ENCODE data around the gene ZSWIM6.

ZSWIM6 gene

DNA sequence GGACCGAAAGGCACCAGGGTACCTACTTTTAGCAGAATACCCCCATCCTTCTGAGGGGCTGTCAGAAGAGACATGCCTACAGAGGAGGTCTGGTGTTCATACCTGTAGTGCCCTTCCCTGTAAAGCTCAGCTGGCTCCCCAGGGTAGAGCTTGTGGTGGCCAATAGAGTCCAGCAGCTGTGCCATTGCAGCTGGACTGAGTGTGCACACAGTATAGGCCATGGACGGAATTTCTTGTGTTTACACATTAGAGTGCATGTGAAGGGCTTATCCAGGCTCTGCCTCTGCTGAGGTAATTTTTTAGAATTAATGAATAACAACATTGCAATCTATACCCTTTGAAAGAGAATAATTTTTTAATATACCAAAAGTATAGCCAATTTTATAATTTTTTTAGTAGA, 191.0 kb downstream of the ZSWIM6 start:
- Histone ChIP-seq H3K36me3 (ENCODE audit: control insufficient read depth, insufficient read depth, low read length) (no peaks in the 10 kb centered on the region), H3K27me3 (replicated peaks; ENCODE audit: control insufficient read depth, insufficient read depth, low read length) (no peaks in the 10 kb centered on the region), H3K4me3 (replicated peaks; ENCODE audit: low read depth, low read length) (no peak overlapping the region)
- TF ChIP-seq, protein P1, sequence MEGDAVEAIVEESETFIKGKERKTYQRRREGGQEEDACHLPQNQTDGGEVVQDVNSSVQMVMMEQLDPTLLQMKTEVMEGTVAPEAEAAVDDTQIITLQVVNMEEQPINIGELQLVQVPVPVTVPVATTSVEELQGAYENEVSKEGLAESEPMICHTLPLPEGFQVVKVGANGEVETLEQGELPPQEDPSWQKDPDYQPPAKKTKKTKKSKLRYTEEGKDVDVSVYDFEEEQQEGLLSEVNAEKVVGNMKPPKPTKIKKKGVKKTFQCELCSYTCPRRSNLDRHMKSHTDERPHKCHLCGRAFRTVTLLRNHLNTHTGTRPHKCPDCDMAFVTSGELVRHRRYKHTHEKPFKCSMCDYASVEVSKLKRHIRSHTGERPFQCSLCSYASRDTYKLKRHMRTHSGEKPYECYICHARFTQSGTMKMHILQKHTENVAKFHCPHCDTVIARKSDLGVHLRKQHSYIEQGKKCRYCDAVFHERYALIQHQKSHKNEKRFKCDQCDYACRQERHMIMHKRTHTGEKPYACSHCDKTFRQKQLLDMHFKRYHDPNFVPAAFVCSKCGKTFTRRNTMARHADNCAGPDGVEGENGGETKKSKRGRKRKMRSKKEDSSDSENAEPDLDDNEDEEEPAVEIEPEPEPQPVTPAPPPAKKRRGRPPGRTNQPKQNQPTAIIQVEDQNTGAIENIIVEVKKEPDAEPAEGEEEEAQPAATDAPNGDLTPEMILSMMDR (IDR thresholded peaks at IDR 0.05; ENCODE audit: insufficient read depth, low read length, poor library complexity, severe bottlenecking) = no peak
- no peak for DNase-seq (ENCODE audit: extremely low read depth, insufficient read length)

DNA sequence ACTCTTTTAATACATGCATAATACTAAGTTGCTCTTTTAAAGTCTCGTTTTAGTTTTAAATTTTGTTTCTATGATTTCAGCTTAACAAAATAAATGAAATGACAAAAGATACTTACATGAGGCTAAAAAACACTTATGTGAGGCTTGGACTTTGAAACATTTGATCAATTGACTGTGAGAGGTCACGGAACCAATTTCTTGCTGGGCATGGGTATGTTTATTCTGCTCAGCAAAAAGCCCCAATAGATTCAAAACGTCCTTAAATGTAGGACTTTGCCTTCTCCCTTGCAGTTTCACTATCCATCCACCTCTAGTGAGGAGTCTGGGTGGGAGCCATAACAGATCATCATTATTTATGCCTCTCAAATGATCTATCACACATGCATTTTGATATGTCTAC, 191.9 kb downstream of the ZSWIM6 start:
- TF ChIP-seq, protein P1 (IDR thresholded peaks at IDR 0.05; ENCODE audit: insufficient read depth, low read length, poor library complexity, severe bottlenecking) = no peak
- Histone ChIP-seq H3K27me3 (replicated peaks; ENCODE audit: control insufficient read depth, insufficient read depth, low read length) (no peaks in the 10 kb centered on the region), H3K4me3 (replicated peaks; ENCODE audit: low read depth, low read length) (no peak overlapping the region), H3K36me3 (ENCODE audit: control insufficient read depth, insufficient read depth, low read length) (no peaks in the 10 kb centered on the region)
- DNase-seq (ENCODE audit: extremely low read depth, insufficient read length) = no peak

DNA sequence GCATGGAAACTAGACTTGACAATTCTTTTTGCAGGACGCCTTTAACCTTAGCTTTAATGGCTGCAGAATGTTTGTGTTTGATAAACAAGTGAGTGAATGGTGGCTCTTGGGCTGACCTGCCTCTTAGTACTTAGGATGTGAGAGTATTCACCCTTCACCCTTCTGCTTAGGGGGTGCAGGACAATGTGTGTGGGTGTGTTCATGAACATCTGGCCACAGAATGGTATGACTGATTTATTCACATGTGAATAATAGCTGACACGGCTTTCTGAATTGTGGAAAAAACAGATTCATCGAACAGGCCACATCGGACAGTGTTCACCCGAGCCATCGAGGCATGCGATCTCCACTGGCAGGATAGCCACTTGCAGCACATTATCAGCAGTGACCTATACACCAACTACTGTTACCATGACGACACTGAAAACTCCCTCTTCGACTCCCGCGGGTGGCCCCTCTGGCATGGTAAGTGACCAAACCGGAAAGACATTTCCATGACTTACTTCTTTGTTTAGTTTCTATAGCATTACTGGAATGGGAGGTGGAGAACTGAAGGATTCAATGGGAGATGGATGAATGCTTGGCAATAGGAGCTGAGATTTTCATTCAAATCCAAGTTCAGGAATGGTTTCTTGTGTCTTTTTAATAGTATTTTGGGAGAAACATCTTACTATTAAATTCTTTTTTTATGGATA, 193.6 kb downstream of the ZSWIM6 start:
- no peak for DNase-seq (ENCODE audit: extremely low read depth, insufficient read length)
- Histone ChIP-seq H3K4me3 (replicated peaks; ENCODE audit: low read depth, low read length) (no peak overlapping the region), H3K36me3 (ENCODE audit: control insufficient read depth, insufficient read depth, low read length) (no peaks in the 10 kb centered on the region), H3K27me3 (replicated peaks; ENCODE audit: control insufficient read depth, insufficient read depth, low read length) (no peaks in the 10 kb centered on the region)
- TF ChIP-seq, protein P1 (IDR thresholded peaks at IDR 0.05; ENCODE audit: insufficient read depth, low read length, poor library complexity, severe bottlenecking) = no peak

DNA sequence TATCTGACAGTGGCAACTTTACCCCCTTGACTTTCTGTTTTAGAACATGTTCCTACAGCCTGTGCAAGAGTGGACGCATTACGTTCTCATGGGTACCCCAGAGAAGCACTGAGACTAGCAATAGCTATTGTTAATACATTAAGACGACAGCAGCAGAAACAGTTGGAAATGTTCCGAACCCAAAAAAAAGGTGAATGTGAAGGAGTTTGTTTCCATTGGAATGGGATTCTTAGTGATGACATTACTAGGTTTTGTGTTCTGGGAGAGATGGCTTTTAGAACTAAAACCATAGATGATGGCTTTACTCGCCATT, 194.1 kb downstream of the ZSWIM6 start:
- no peak for DNase-seq (ENCODE audit: extremely low read depth, insufficient read length)
- no peaks in the 10 kb centered on the region for H3K36me3 ChIP-seq (ENCODE audit: control insufficient read depth, insufficient read depth, low read length)
- TF ChIP-seq, protein P1 (IDR thresholded peaks at IDR 0.05; ENCODE audit: insufficient read depth, low read length, poor library complexity, severe bottlenecking) = no peak
- no peaks in the 10 kb centered on the region for H3K27me3 ChIP-seq (replicated peaks; ENCODE audit: control insufficient read depth, insufficient read depth, low read length)
- H3K4me3 ChIP-seq (replicated peaks; ENCODE audit: low read depth, low read length) = no peak overlapping the region

DNA sequence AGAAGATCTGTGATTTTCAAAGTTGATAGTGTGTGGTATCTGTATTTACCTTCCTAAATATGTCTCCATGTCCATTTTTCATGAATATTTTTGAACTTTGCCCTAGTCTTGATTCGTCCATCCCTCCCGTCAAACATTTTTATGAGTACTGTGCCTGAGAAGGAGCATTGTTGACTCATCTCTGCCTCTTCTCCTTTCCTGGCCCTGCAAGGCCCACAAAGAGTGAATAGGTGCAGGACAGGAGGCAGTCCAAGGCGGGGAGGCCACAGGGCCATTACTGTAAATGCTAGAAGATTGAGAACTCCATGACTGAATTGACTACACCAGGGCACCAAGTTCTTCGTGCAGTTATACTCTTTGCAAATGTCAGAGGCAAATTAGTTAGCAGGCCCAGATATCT, 200.9 kb downstream of the ZSWIM6 start:
- Histone ChIP-seq H3K4me3 (replicated peaks; ENCODE audit: low read depth, low read length) (no peak overlapping the region), H3K36me3 (ENCODE audit: control insufficient read depth, insufficient read depth, low read length) (no peaks in the 10 kb centered on the region; the same call in 1 of the 2 replicates), H3K27me3 (replicated peaks; ENCODE audit: control insufficient read depth, insufficient read depth, low read length) (no peaks in the 10 kb centered on the region)
- TF ChIP-seq, protein P1 (IDR thresholded peaks at IDR 0.05; ENCODE audit: insufficient read depth, low read length, poor library complexity, severe bottlenecking) = no peak
- DNase-seq (ENCODE audit: extremely low read depth, insufficient read length) = no peak
